KMS-11 (cell line): ENCODE data around the gene INTS2.
"Not testable (repeated sequence)": the region's sequence is repeated elsewhere in the genome, so short reads cannot be mapped to it uniquely, and the experiment has no call there.

ENCODE experiments used
- H2AFZ ChIP-seq: fragments of 200-600 bp; sonication (generic); 2 replicates; pipeline ENCODE4 v1.6.1; 2016; ENCODE audit warnings: antibody characterized with exemption, mixed run types, low read depth
- H3K27ac ChIP-seq: fragments of 200-600 bp; sonication (generic); 2 replicates; pipeline ENCODE4 v1.6.1; 2016; ENCODE audit warnings: mild to moderate bottlenecking, mixed run types
- H3K27me3 ChIP-seq: fragments of 200-600 bp; sonication (generic); 2 replicates; pipeline ENCODE4 v1.6.1; 2017; ENCODE audit warnings: mild to moderate bottlenecking, low read depth, mixed run types, moderate library complexity; ENCODE audit not compliant: insufficient read depth
- H3K36me3 ChIP-seq: fragments of 200-600 bp; sonication (generic); 2 replicates; pipeline ENCODE4 v1.6.1; 2017; ENCODE audit warnings: mild to moderate bottlenecking, mixed run types; ENCODE audit not compliant: insufficient read depth
- H3K4me1 ChIP-seq: fragments of 200-600 bp; sonication (generic); 2 replicates; pipeline ENCODE4 v1.6.1; 2016; ENCODE audit warnings: mild to moderate bottlenecking, low read depth, mixed run types; ENCODE audit not compliant: poor library complexity, severe bottlenecking
- H3K4me2 ChIP-seq: fragments of 200-600 bp; sonication (generic); 2 replicates; pipeline ENCODE4 v1.7.0; 2016; ENCODE audit warnings: mild to moderate bottlenecking, mixed run types
- H3K4me3 ChIP-seq: fragments of 200-600 bp; sonication (generic); IDR thresholded peaks from 2 replicates; pipeline ENCODE4 v1.6.1; 2017; ENCODE audit warnings: low read depth, low read length, mixed read lengths; ENCODE audit not compliant: insufficient read depth
- H3K79me2 ChIP-seq: fragments of 200-600 bp; sonication (generic); 2 replicates; pipeline ENCODE4 v1.6.1; 2016; ENCODE audit warnings: low read depth, mixed run types; ENCODE audit not compliant: insufficient read depth
- H3K9ac ChIP-seq: fragments of 200-600 bp; sonication (generic); 2 replicates; pipeline ENCODE4 v1.6.1; 2016; ENCODE audit warnings: mild to moderate bottlenecking, mixed run types
- H4K20me1 ChIP-seq: fragments of 200-600 bp; sonication (generic); 2 replicates; pipeline ENCODE4 v1.6.1; 2016; ENCODE audit warnings: mild to moderate bottlenecking, mixed run types; ENCODE audit not compliant: insufficient read depth
- CTCF ChIP-seq: fragments of 200-600 bp; sonication (generic); conservative IDR thresholded peaks from 2 replicates; pipeline ENCODE4 v1.6.1; 2017; ENCODE audit warnings: low read depth, mild to moderate bottlenecking, antibody characterized with exemption, low read length, moderate library complexity, mixed read lengths

The INTS2 gene

GRCh38 chr17:61862975-61863800, 64.6 kb downstream of the INTS2 start, which contains the start of gene BRIP1:
Gene BRIP1, minus strand, starts transcription at chr17:61863528. Its CDS starts 1,989 bp downstream, at chr17:61861539.
- Histone ChIP-seq H3K4me1 (peaks cover 27% of the 10 kb centered on the region), H3K27me3 (no peaks in the 10 kb centered on the region), H4K20me1 (no peaks in the 10 kb centered on the region), H3K79me2 (peaks cover 10% of the 10 kb centered on the region; the same call in 1 of the 2 replicates), H3K27ac (peak within 1 kb of the TSS; percentile 90), H2AFZ (peak within 1 kb of the TSS; percentile 98), H3K36me3 (no peaks in the 10 kb centered on the region; the same call in 1 of the 2 replicates), H3K9ac (peak within 1 kb of the TSS; percentile 93), H3K4me3 (no peak within 1 kb of the TSS), H3K4me2 (peak within 1 kb of the TSS; percentile 89)
- no peak for TF ChIP-seq CTCF

GRCh38 chr17:61862105-61862574, 65.6 kb downstream of the INTS2 start:
- no peaks in the 10 kb centered on the region; the same call in 1 of the 2 replicates for H3K36me3 ChIP-seq
- H3K27me3 ChIP-seq, result no peaks in the 10 kb centered on the region
- TF ChIP-seq CTCF, result no peak
- no peaks in the 10 kb centered on the region for H4K20me1 ChIP-seq
- no peak overlapping the region for H3K4me3 ChIP-seq
- H3K9ac ChIP-seq, result peak overlapping the region; percentile 93; the same call in 1 of the 2 replicates
- peak overlapping the region; percentile 90; the same call in 1 of the 2 replicates for H3K27ac ChIP-seq
- H3K4me2 ChIP-seq, result peak overlapping the region; percentile 89
- H3K4me1 ChIP-seq, result peaks cover 27% of the 10 kb centered on the region
- peaks cover 10% of the 10 kb centered on the region; the same call in 1 of the 2 replicates for H3K79me2 ChIP-seq
- peak overlapping the region; percentile 98; the same call in 1 of the 2 replicates for H2AFZ ChIP-seq

- H3K4me2 ChIP-seq, H3K79me2 ChIP-seq, H3K4me3 ChIP-seq, H2AFZ ChIP-seq, H4K20me1 ChIP-seq, H3K9ac ChIP-seq, H3K27ac ChIP-seq, H3K27me3 ChIP-seq, H3K36me3 ChIP-seq: not testable (repeated sequence)
- H3K4me1 ChIP-seq, result peaks cover 27% of the 10 kb centered on the region
These were observed 67.4 kb downstream of the INTS2 start for GRCh38 chr17:61860397-61860796.

- H3K27ac ChIP-seq, result no peak overlapping the region
These were observed 71.7 kb downstream of the INTS2 start for GRCh38 chr17:61856035-61856434.

More at GRCh38 chr17:61856035-61856434, 71.7 kb downstream of the INTS2 start:
- Histone ChIP-seq H3K4me1 (peaks cover 4% of the 10 kb centered on the region), H3K9ac (no peak overlapping the region), H3K79me2 (no peaks in the 10 kb centered on the region), H3K36me3 (no peaks in the 10 kb centered on the region; the same call in 1 of the 2 replicates), H2AFZ (no peak overlapping the region), H3K4me2 (no peak overlapping the region), H3K4me3 (no peak overlapping the region), H3K27me3 (no peaks in the 10 kb centered on the region), H4K20me1 (no peaks in the 10 kb centered on the region)
- no peak for TF ChIP-seq CTCF
